WTC11 (cell line): ENCODE data around the gene CLNK. TPM values are rescaled to one million over a fixed set of nuclear protein-coding genes. Genes with fewer than 3 reads are reported as not detected.

Source experiments
- ATAC-seq: fragments of 200-7000 bp; cut with Tn5 transposase; 2 replicates; pipeline ENCODE4 v1.10.0; 2021; ENCODE audit warnings: mild to moderate bottlenecking, moderate library complexity
- CTCF ChIA-PET: fragments of 300-600 bp; sonication (Branson Sonifier 250); formaldehyde crosslinking; loops from one replicate; lab custom pipeline; 2021; ENCODE audit warnings: antibody characterized with exemption; lab: Charles Lee
- POLR2A ChIA-PET: fragments of 350-600 bp; sonication (Branson Sonifier 250); formaldehyde crosslinking; loops from one replicate; lab custom pipeline; 2021; ENCODE audit warnings: antibody characterized with exemption; lab: Charles Lee
- DNase-seq: peaks from one replicate; pipeline ENCODE4 v3.0.0; 2021; ENCODE audit warnings: low spot score
- H3K27ac Mint-ChIP-seq: 2 replicates; pipeline ENCODE4 v1.8.0; 2021; ENCODE audit warnings: mixed read lengths
- H3K27me3 Mint-ChIP-seq: 2 replicates; pipeline ENCODE4 v1.8.0; 2021; ENCODE audit warnings: low read depth, mild to moderate bottlenecking, moderate library complexity, mixed read lengths
- H3K36me3 Mint-ChIP-seq: 2 replicates; pipeline ENCODE4 v1.8.0; 2021; ENCODE audit warnings: mixed read lengths
- H3K4me1 Mint-ChIP-seq: 2 replicates; pipeline ENCODE4 v1.8.0; 2022; ENCODE audit warnings: mixed read lengths
- H3K4me3 Mint-ChIP-seq: 2 replicates; pipeline ENCODE4 v1.8.0; 2021; ENCODE audit warnings: mild to moderate bottlenecking, moderate library complexity, mixed read lengths
- H3K9me3 Mint-ChIP-seq: 2 replicates; pipeline ENCODE4 v1.8.0; 2021; ENCODE audit warnings: mixed read lengths
- ATF1 ChIP-seq: sonication (generic); formaldehyde crosslinking; IDR thresholded peaks from 2 replicates; pipeline ENCODE4 v1.8.1; 2023; ENCODE audit warnings: mild to moderate bottlenecking, moderate library complexity, missing genetic modification reagents
- EMX1 ChIP-seq: fragments of 250-450 bp; sonication (Bioruptor Pico); IDR thresholded peaks from 2 replicates; pipeline ENCODE4 v1.8.0; 2021; ENCODE audit warnings: mild to moderate bottlenecking
- NR2C2 ChIP-seq: sonication (generic); formaldehyde crosslinking; IDR thresholded peaks from 2 replicates; pipeline ENCODE4 v1.8.0; 2022; ENCODE audit warnings: mild to moderate bottlenecking, missing genetic modification reagents
- PRRX2 ChIP-seq: fragments of 250-450 bp; sonication (Bioruptor Pico); IDR thresholded peaks from 2 replicates; pipeline ENCODE4 v1.8.0; 2021; ENCODE audit warnings: mild to moderate bottlenecking
- RELA ChIP-seq: sonication (generic); formaldehyde crosslinking; IDR thresholded peaks from 2 replicates; pipeline ENCODE4 v1.8.1; 2022; ENCODE audit warnings: missing genetic modification reagents, mild to moderate bottlenecking, borderline replicate concordance
- RORB ChIP-seq: fragments of 250-450 bp; sonication (Bioruptor Pico); IDR thresholded peaks from 2 replicates; pipeline ENCODE4 v1.9.0; 2021; ENCODE audit warnings: mild to moderate bottlenecking
- SMAD3 ChIP-seq: sonication (generic); formaldehyde crosslinking; IDR thresholded peaks from 2 replicates; pipeline ENCODE4 v1.8.0; 2022; ENCODE audit warnings: missing genetic modification reagents, mild to moderate bottlenecking, borderline replicate concordance
- TCF7 ChIP-seq: sonication (generic); formaldehyde crosslinking; IDR thresholded peaks from 2 replicates; pipeline ENCODE4 v1.8.0; 2022; ENCODE audit warnings: mild to moderate bottlenecking, low read depth, missing genetic modification reagents, moderate library complexity
- TEAD1 ChIP-seq: sonication (generic); formaldehyde crosslinking; IDR thresholded peaks from 2 replicates; pipeline ENCODE4 v1.8.0; 2022; ENCODE audit warnings: mild to moderate bottlenecking, missing genetic modification reagents
- TEAD4 ChIP-seq: sonication (generic); formaldehyde crosslinking; IDR thresholded peaks from 2 replicates; pipeline ENCODE4 v1.8.0; 2022; ENCODE audit warnings: mild to moderate bottlenecking, missing genetic modification reagents
- TP53 ChIP-seq: sonication (generic); formaldehyde crosslinking; IDR thresholded peaks from 2 replicates; pipeline ENCODE4 v1.8.1; 2023; ENCODE audit warnings: mild to moderate bottlenecking, missing genetic modification reagents
- ZNF121 ChIP-seq: sonication (generic); formaldehyde crosslinking; IDR thresholded peaks from 2 replicates; pipeline ENCODE4 v1.8.0; 2023; ENCODE audit warnings: missing genetic modification reagents
- ZNF138 ChIP-seq: sonication (generic); formaldehyde crosslinking; conservative IDR thresholded peaks from 2 replicates; pipeline ENCODE4 v1.8.1; 2022; ENCODE audit warnings: mild to moderate bottlenecking, moderate library complexity, missing genetic modification reagents
- ZNF317 ChIP-seq: sonication (generic); formaldehyde crosslinking; IDR thresholded peaks from 2 replicates; pipeline ENCODE4 v1.8.1; 2023; ENCODE audit warnings: low read depth, mild to moderate bottlenecking, moderate library complexity, missing genetic modification reagents, borderline replicate concordance
- ZNF416 ChIP-seq: fragments of 250-450 bp; sonication (Bioruptor Pico); IDR thresholded peaks from 2 replicates; pipeline ENCODE4 v1.9.0; 2021; ENCODE audit warnings: mild to moderate bottlenecking, inconsistent platforms
- ZNF423 ChIP-seq: fragments of 250-450 bp; sonication (Bioruptor Pico); IDR thresholded peaks from 2 replicates; pipeline ENCODE4 v2.1.2; 2022; ENCODE audit warnings: mild to moderate bottlenecking, moderate library complexity
- ZNF671 ChIP-seq: fragments of 250-450 bp; sonication (Bioruptor Pico); IDR thresholded peaks from 2 replicates; pipeline ENCODE4 v1.8.0; 2021; ENCODE audit warnings: mild to moderate bottlenecking
- total RNA-seq: library from RNA; stranded (reverse); gene quantifications from 3 replicates; pipeline ENCODE4 v1.2.3, GENCODE V29; 2021
- TF ChIP-seq, protein P1 (sequence below): fragments of 250-450 bp; sonication (Bioruptor Pico); conservative IDR thresholded peaks from 2 replicates; pipeline ENCODE4 v1.9.0; 2021; ENCODE audit warnings: mild to moderate bottlenecking
- TF ChIP-seq, protein P2 (sequence below): sonication (generic); formaldehyde crosslinking; IDR thresholded peaks from 2 replicates; pipeline ENCODE4 v1.8.1; 2023; ENCODE audit warnings: mild to moderate bottlenecking, moderate library complexity, missing genetic modification reagents
- TF ChIP-seq, protein P3 (sequence below): fragments of 200-600 bp; IDR thresholded peaks from 2 replicates; pipeline ENCODE4 v1.8.0; 2022; ENCODE audit warnings: antibody characterized with exemption
- TF ChIP-seq, protein P4 (sequence below): sonication (generic); formaldehyde crosslinking; IDR thresholded peaks from 2 replicates; pipeline ENCODE4 v1.8.1; 2022; ENCODE audit warnings: low read depth, mild to moderate bottlenecking, moderate library complexity, missing genetic modification reagents, borderline replicate concordance
- TF ChIP-seq, protein P5 (sequence below): fragments of 250-450 bp; sonication (Bioruptor Pico); IDR thresholded peaks from 2 replicates; pipeline ENCODE4 v1.9.0; 2021; ENCODE audit warnings: mild to moderate bottlenecking

Gene CLNK
- total RNA-seq, 1 experiment from 2014 or later = not detected

DNA sequence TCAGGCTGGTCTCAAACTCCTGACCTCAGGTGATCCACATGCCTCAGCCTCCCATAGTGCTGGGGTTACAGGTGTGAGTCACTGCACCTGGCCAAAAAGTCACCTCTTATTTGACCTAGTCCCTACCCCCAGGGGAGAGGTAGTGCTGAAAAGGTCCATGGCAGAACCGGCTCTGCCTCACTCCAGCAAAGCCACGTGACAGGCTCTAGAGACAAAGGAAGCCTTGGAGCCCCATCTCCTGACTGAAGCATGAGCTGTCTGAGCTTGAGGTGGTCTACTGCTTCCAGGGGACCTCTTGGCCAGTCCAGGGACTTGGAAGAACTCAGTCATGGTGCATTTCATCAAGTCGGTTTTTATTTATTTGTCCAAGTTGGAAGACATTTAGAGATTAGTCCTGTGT lies 174.8 kb downstream of the CLNK start:
- Mint-ChIP-seq H3K36me3 (peaks cover 3% of the 10 kb centered on the region; the same call in 1 of the 2 replicates), H3K4me1 (no peaks in the 10 kb centered on the region), H3K9me3 (peaks cover 5% of the 10 kb centered on the region), H3K4me3 (no peak overlapping the region), H3K27ac (no peak overlapping the region), H3K27me3 (peaks cover 2% of the 10 kb centered on the region; the same call in 1 of the 2 replicates)
- DNase-seq (no peak), ATAC-seq (no peak)
- POLR2A ChIA-PET = no interaction called here
- TF ChIP-seq EMX1 (CRISPR knock-in tag) = no peak
- no peak for TF ChIP-seq TCF7
- TF ChIP-seq ZNF121 (CRISPR knock-in tag) = no peak
- CTCF ChIA-PET = interaction anchor here (1.0 kb wide), 1 partner anchor 368 kb away, joined by 3 read pairs; no protein-coding TSS in a partner anchor

DNA sequence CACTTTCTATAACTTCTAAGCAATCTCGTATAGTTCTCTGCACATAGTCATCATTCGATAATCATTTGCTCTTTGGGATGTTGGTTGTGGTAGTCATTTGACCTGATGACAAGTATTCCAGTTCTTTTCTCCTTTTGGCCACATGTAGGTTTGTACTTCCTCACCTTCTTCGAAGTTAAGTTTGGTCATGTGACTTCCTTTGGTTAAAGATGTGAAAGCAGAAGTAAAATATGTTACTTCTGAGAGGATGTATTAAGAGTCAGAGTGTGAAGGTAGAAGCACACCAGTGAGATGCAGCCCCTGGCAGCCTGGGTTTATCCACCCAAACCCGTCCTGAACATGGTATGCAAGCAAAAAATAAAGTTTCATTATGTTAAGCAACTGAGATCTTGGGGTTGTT lies 178.5 kb downstream of the CLNK start:
- POLR2A ChIA-PET = no interaction called here

DNA sequence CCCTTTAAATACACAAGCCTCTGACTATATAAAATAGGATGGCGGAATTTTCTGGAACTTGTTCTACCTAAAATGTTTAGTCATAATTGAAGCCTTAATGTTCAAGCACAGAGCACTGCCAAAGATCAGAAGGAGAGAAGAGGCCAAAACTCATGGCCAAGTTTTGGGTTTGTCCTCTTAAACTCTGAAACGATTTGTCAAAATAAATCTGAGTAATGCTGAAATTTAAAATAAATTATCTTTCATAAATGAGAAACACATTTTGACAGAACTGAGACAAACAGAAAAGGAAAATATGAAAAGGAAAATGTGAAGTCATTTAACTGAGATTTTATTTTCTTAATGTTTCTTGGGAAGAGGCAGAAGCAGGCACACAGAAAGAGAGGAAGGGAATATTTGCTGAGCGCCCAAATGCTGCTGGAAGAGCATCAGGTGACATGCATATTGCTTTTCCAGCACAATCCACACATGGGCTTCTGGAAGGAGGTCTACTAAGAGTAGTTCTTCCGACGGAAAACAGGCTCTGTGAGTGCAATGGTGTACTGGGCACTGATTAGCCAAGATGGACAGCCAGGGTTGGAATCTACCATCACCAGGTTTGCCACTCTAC lies 179.9 kb downstream of the CLNK start:
- POLR2A ChIA-PET = no interaction called here
- peaks cover 9% of the 10 kb centered on the region for H3K4me1 Mint-ChIP-seq
- peaks cover 5% of the 10 kb centered on the region for H3K9me3 Mint-ChIP-seq
- CTCF ChIA-PET = no interaction called here
- no peak overlapping the region for H3K27ac Mint-ChIP-seq
- no peak for ATAC-seq
- H3K27me3 Mint-ChIP-seq = peaks cover 17% of the 10 kb centered on the region
- H3K4me3 Mint-ChIP-seq = no peak overlapping the region
- H3K36me3 Mint-ChIP-seq = peaks cover 3% of the 10 kb centered on the region; the same call in 1 of the 2 replicates
- TF ChIP-seq ZNF416 (CRISPR knock-in tag) (no peak), RELA (no peak), RORB (no peak), ZNF671 (no peak), PRRX2 (no peak), TEAD4 (CRISPR knock-in tag) (no peak), NR2C2 (CRISPR knock-in tag) (no peak), ZNF317 (CRISPR knock-in tag) (no peak), ZNF423 (CRISPR knock-in tag) (no peak), TP53 (CRISPR knock-in tag) (no peak), SMAD3 (CRISPR knock-in tag) (no peak), TEAD1 (CRISPR knock-in tag) (no peak), ATF1 (no peak), ZNF121 (CRISPR knock-in tag) (no peak), ZNF138 (no peak)
- TF ChIP-seq, protein P1, sequence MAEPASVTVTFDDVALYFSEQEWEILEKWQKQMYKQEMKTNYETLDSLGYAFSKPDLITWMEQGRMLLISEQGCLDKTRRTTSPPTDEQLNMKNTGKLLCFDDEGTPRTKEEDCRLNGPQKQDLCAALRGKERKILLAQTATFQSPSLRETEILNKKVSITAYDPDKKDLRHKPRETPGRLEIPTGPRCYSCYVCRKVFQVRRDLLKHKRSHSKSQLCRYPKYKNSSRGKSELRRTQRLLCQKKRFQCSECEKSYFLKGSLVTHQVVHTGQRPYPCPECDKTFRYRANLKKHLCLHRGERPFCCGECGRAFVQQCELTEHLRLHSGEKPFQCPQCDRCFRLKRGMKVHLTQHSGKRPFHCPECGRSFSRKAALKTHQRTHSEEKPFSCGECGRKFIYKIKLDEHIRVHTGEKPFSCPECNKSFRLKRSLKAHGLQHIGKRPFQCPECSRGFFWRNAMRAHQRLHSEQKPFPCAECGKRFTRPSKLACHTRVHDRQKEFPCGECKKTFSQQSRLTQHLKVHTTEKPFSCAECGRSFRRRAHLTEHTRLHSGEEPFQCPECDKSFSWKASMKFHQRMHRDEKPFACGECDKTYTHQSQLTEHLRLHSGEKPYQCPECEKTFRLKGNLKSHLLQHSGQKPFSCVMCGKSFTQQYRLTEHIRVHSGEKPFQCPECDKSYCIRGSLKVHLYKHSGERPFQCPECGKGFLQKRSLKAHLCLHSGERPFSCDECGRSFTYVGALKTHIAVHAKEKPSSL (CRISPR knock-in tag) = no peak
- TF ChIP-seq, protein P2, sequence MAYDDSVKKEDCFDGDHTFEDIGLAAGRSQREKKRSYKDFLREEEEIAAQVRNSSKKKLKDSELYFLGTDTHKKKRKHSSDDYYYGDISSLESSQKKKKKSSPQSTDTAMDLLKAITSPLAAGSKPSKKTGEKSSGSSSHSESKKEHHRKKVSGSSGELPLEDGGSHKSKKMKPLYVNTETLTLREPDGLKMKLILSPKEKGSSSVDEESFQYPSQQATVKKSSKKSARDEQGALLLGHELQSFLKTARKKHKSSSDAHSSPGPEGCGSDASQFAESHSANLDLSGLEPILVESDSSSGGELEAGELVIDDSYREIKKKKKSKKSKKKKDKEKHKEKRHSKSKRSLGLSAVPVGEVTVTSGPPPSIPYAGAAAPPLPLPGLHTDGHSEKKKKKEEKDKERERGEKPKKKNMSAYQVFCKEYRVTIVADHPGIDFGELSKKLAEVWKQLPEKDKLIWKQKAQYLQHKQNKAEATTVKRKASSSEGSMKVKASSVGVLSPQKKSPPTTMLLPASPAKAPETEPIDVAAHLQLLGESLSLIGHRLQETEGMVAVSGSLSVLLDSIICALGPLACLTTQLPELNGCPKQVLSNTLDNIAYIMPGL = no peak
- TF ChIP-seq, protein P3, sequence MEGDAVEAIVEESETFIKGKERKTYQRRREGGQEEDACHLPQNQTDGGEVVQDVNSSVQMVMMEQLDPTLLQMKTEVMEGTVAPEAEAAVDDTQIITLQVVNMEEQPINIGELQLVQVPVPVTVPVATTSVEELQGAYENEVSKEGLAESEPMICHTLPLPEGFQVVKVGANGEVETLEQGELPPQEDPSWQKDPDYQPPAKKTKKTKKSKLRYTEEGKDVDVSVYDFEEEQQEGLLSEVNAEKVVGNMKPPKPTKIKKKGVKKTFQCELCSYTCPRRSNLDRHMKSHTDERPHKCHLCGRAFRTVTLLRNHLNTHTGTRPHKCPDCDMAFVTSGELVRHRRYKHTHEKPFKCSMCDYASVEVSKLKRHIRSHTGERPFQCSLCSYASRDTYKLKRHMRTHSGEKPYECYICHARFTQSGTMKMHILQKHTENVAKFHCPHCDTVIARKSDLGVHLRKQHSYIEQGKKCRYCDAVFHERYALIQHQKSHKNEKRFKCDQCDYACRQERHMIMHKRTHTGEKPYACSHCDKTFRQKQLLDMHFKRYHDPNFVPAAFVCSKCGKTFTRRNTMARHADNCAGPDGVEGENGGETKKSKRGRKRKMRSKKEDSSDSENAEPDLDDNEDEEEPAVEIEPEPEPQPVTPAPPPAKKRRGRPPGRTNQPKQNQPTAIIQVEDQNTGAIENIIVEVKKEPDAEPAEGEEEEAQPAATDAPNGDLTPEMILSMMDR = no peak
- TF ChIP-seq, protein P4, sequence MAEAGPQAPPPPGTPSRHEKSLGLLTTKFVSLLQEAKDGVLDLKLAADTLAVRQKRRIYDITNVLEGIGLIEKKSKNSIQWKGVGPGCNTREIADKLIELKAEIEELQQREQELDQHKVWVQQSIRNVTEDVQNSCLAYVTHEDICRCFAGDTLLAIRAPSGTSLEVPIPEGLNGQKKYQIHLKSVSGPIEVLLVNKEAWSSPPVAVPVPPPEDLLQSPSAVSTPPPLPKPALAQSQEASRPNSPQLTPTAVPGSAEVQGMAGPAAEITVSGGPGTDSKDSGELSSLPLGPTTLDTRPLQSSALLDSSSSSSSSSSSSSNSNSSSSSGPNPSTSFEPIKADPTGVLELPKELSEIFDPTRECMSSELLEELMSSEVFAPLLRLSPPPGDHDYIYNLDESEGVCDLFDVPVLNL = no peak
- TF ChIP-seq, protein P5, sequence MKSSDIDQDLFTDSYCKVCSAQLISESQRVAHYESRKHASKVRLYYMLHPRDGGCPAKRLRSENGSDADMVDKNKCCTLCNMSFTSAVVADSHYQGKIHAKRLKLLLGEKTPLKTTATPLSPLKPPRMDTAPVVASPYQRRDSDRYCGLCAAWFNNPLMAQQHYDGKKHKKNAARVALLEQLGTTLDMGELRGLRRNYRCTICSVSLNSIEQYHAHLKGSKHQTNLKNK = no peak
- TF ChIP-seq, all 79 proteins: peak for 0
- DNase-seq = no peak

More for the DNA sequence above, 178.5 kb downstream of the CLNK start:
- Mint-ChIP-seq H3K27ac (no peak overlapping the region), H3K9me3 (peaks cover 5% of the 10 kb centered on the region), H3K36me3 (peaks cover 3% of the 10 kb centered on the region; the same call in 1 of the 2 replicates), H3K4me1 (peaks cover 2% of the 10 kb centered on the region), H3K4me3 (no peak overlapping the region), H3K27me3 (peaks cover 4% of the 10 kb centered on the region)
- CTCF ChIA-PET = no interaction called here
- ATAC-seq = no peak
- no peak for DNase-seq
- TF ChIP-seq TCF7 = no peak
